Measurements from ENCODE around the gene NRN1.

Gene NRN1

DNA sequence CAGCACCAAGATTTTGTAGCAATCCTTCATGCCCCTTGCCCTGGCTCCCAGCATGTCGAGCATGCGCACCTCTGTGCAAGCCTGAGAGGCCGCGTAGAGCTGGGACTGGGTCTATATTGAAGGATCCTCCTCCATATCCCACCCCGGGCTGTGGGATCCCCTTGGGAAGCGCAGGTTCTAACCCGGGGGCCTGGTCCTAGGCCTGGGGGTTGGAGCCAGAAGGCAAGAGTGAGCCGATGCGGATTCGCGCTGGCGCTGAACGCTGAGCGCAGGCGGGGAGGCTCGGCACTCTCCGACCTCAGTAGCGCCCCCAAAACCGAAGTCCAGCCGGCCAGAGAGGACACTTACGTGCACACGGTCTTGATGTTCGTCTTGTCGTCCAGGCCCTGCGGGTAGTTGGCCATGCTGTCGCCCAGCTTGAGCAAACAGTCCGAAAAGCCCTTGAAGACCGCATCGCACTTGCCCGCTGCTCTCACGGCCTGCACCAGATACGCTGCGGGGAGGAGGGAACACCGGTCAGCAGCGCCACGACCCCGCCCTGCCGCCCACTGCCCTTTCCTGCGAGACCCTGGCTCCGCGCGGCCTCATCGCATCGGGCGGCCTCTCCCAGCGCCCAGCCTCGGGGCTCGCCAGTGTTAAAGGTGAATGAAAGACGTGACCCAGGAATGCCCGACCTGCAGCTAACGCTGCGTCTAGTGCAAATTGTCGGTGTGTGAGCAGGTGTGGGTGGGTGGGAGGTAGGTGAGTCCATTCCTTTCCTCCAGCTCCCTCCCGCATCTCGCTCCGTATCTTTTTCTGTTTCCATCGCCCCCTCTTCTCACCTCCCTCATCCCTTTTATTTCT is 4.5 kb downstream of the NRN1 start:
- TF ChIP-seq, protein P1, sequence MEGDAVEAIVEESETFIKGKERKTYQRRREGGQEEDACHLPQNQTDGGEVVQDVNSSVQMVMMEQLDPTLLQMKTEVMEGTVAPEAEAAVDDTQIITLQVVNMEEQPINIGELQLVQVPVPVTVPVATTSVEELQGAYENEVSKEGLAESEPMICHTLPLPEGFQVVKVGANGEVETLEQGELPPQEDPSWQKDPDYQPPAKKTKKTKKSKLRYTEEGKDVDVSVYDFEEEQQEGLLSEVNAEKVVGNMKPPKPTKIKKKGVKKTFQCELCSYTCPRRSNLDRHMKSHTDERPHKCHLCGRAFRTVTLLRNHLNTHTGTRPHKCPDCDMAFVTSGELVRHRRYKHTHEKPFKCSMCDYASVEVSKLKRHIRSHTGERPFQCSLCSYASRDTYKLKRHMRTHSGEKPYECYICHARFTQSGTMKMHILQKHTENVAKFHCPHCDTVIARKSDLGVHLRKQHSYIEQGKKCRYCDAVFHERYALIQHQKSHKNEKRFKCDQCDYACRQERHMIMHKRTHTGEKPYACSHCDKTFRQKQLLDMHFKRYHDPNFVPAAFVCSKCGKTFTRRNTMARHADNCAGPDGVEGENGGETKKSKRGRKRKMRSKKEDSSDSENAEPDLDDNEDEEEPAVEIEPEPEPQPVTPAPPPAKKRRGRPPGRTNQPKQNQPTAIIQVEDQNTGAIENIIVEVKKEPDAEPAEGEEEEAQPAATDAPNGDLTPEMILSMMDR (IDR thresholded peaks at IDR 0.05; ENCODE audit: control insufficient read depth, extremely low read depth, insufficient read depth), result no peak
- DNase-seq (ENCODE audit: low read depth), result no peak
- peak overlapping the region; percentile 66; the same call in 1 of the 2 replicates for H3K4me3 ChIP-seq (ENCODE audit: low read depth, low read length)

DNA sequence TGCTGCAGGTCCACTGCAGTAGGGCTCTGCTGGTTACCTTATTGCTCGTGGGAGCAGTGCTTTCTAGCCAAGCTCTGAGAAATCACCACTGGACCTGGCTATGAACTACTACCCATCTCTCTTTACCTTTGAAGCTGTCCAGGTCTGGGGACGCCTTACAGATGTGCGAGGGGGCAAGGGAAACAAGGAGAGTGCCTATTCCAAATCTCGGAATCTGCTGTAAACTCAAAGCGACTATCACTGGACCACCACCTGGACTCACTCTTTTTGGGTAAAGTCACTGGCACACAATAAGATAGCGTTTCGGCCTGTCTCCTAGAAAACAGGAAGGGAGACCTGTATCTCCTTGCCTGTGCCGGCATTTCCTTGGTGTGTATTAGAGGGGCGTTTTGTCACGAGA is 5.3 kb downstream of the NRN1 start:
- H3K4me3 ChIP-seq (ENCODE audit: low read depth, low read length), result no peak overlapping the region
- no peak for DNase-seq (ENCODE audit: low read depth)
- TF ChIP-seq, protein P1 (IDR thresholded peaks at IDR 0.05; ENCODE audit: control insufficient read depth, extremely low read depth, insufficient read depth), result no peak

DNA sequence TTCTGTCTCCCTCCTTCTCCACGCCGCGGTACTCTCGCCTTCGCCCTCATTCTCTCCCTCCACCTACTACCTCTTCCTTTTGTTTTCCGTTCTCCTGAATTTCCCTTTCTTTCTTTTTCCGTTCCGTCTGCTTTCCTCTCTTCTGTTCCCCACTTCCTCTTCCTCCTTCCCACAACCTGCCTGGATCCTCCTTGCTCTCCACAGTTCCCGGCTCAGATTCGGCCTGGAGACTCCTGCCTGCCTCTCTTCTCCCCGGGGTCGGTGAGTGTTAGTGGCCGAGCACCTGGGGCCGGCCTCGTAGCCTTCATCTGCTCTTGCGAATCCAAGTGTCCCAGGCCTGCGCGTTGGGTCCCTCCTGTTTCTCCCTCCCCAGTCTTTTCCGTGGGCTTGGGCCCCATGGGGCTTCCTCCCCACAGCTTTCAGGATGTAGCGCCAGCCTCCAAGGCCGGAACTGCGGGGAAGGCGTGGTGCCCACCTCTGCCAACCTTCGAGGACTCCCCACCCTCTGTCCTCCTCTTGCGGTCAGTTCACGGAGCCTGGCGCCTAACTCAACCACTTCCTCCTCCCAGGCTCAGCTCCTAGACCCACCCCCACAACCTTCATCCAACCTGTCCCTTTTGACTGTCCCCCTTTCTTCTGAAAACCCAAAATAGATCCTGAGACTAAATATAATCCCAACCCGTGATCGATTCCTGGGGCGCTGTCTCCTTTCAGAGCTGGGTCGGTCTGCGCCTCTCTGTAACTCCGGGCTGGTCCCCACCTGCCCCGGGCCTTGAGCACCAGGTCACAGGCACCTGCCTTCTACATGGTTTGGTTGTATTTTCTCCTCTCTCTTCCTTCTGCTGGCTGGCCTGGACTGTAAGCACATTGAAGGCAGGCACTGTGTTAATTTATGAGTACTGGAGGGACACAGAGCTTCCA is 6.8 kb downstream of the NRN1 start:
- DNase-seq (ENCODE audit: low read depth), result no peak
- TF ChIP-seq, protein P1 (IDR thresholded peaks at IDR 0.05; ENCODE audit: control insufficient read depth, extremely low read depth, insufficient read depth), result no peak
- H3K4me3 ChIP-seq (ENCODE audit: low read depth, low read length), result no peak overlapping the region

DNA sequence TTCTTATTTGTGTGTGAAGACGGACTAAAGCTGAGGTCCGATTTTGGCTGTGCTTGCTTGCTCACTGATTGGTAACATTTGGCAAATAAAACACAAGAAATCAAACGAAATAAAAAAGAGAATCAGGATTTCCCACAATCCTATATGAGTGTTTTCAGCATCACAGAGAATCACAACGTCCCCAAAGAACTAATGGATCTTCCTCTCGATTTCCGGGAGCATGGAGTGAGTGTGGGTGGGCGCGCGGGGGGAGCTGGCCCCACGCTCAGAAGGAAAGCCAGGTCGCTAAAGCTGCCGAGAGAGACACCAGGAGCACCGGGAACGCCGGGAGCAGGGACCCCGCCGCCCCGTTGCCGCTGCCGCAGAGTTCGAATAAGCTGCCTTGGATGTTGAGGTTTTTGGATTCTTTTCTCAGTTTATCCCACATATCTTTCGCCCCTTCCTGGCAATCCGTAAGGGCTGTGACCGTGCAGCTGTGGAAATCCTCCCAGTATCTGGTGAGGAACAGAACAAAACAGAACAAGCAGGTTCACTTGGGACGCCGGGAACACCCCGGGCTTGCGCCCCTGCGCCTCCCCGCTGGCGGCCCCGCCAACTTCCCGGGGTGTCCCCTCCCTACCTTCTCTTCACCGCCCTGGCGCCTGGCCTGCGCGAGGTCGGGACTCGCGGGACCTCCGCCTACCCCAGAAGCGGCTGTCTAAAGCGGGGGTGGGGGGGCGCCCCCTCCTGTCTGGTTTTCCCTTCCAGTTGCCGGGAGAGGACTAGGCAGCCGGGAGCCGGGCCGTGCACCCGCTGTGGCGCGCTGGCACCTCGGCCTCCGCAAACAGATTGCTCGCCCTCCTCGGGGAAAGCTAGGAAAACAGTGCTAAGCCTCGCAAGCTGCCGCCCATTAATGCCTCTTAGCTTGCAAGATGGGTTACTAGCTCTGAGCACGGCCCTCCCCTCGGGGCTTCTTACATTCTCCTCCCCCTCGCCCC is 7.7 kb downstream of the NRN1 start:
- no peak overlapping the region for H3K4me3 ChIP-seq (ENCODE audit: low read depth, low read length)
- TF ChIP-seq, protein P1 (IDR thresholded peaks at IDR 0.05; ENCODE audit: control insufficient read depth, extremely low read depth, insufficient read depth), result no peak
- DNase-seq (ENCODE audit: low read depth), result no peak

DNA sequence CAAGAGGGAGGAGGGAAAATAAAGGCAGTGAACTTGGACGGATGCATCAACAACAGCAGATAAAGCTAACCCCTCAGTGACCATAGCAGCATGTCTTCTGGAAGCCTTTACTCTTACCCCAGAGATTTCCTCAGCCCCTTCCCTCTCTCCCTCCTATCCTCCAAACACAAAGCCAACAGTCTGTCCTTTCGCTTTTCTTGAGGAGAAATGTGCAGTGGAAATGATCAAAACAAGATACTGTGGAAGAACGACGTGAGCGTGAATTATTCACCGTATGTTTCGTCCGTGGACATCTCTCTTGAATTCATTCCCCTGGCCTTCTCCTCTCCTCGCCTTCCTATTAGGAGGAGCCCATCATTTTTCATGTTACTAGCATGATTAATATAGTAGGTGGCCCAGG is 8.5 kb downstream of the NRN1 start:
- TF ChIP-seq, protein P1 (IDR thresholded peaks at IDR 0.05; ENCODE audit: control insufficient read depth, extremely low read depth, insufficient read depth), result no peak
- no peak overlapping the region for H3K4me3 ChIP-seq (ENCODE audit: low read depth, low read length)
- DNase-seq (ENCODE audit: low read depth), result no peak

DNA sequence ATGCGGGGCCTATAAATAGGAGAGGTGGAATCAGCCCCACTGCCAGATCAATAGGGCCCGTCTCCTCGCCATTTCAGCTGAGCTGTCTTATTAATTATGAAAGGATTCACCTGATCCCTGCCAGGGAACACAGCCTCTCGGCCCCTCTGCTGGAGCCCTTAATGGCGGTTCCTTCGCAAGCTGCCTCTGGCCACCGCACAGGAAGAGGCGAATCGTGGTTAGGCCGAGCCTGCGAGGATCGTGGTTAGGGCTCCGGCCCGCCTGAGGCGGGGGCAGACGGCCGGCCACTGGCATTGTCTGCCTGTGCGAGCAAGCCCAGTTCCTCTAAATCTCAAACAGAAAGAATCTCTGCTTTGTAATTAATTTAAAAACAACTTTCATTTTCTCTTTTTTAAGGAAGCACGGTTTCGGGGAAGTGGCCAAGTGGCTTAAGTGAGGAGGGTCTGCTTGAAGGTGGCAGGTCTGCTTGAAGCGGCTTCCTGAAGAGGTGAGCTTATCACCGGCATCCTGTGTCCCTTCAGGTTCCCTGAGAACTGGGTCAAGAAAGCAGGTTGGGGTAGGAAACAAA is 9.2 kb downstream of the NRN1 start:
- no peak overlapping the region for H3K4me3 ChIP-seq (ENCODE audit: low read depth, low read length)
- no peak for DNase-seq (ENCODE audit: low read depth)
- TF ChIP-seq, protein P1 (IDR thresholded peaks at IDR 0.05; ENCODE audit: control insufficient read depth, extremely low read depth, insufficient read depth), result no peak

All from LNCaP clone FGC (cell line).